NOMO-1 treated with dmso at 0.1 percent for 144 hours (cell line): ENCODE results near the gene RAP2A.

ENCODE experiments used
- DNase-seq: peaks from one replicate; lab custom pipeline; 2025; ENCODE audit not compliant: unreplicated experiment; lab: John Stamatoyannopoulos, UW

RAP2A gene

GRCh38 chr13:97422118-97423054 is 11.6 kb upstream of the RAP2A start:
- no peak for DNase-seq

- DNase-seq = no peak
Measured at GRCh38 chr13:97423300-97424045, 10.5 kb upstream of the RAP2A start.

GRCh38 chr13:97425590-97425989 is 8.4 kb upstream of the RAP2A start:
- DNase-seq = no peak

- DNase-seq = no peak
Measured at GRCh38 chr13:97426695-97427094, 7.3 kb upstream of the RAP2A start.

GRCh38 chr13:97429681-97430081 is 4.3 kb upstream of the RAP2A start:
- no peak for DNase-seq

- DNase-seq = no peak
Measured at GRCh38 chr13:97430296-97430695, 3.7 kb upstream of the RAP2A start.

- no peak for DNase-seq
Measured at GRCh38 chr13:97431171-97431764, 2.7 kb upstream of the RAP2A start.

- no peak for DNase-seq
Measured at GRCh38 chr13:97432232-97432916, 1.6 kb upstream of the RAP2A start.

GRCh38 chr13:97432917-97433726 is 847 bp upstream of the RAP2A start:
- DNase-seq = peak; percentile 99

- DNase-seq = no peak
Measured at GRCh38 chr13:97434397-97435201, 630 bp downstream of the RAP2A start.

- no peak for DNase-seq
Measured at GRCh38 chr13:97435323-97435722, 1.4 kb downstream of the RAP2A start.

GRCh38 chr13:97435794-97436193 is 1.8 kb downstream of the RAP2A start:
- DNase-seq = no peak

GRCh38 chr13:97436845-97437244 is 2.9 kb downstream of the RAP2A start:
- DNase-seq = no peak

- no peak for DNase-seq
Measured at GRCh38 chr13:97437729-97438128, 3.8 kb downstream of the RAP2A start.

- DNase-seq = no peak
Measured at GRCh38 chr13:97438856-97439595, 5.1 kb downstream of the RAP2A start.

GRCh38 chr13:97440598-97441170 is 6.7 kb downstream of the RAP2A start:
- no peak for DNase-seq

- no peak for DNase-seq
Measured at GRCh38 chr13:97441368-97441767, 7.4 kb downstream of the RAP2A start.

GRCh38 chr13:97445522-97446187 is 11.7 kb downstream of the RAP2A start:
- DNase-seq = no peak
